Measurements from ENCODE around the gene GARIN1A.

DNA sequence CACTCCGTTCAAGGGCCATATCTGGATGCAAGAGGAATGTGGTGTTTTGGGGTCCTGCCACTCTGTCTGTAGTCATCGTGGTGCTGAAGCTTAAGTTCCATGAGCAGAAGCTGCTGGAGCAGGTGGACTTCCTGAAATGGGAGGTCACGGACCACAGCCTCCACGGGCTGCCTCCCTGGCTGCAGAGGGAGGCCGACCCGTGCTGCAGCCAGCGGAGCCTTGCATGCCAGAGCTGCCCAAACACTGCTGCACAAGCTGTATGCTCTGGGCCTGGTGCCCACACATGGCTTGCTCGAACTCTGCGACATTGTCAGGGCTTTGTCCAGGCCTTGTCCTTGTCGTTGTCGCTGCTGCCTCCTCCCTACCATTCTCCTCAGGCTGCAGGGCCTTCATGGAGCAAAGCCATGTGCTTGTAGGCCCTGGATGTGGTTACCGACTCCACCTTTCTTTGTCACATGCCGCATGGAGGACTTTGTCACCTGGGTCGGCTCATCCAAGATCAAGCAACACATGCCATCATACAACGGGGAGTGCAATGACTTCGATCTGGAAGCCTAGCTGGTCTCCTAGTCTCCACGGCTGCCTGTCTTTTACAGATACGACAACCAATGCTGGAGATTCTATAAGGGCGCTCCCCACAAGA lies 21.4 kb downstream of the GARIN1A start:
- TF ChIP-seq, protein P1, sequence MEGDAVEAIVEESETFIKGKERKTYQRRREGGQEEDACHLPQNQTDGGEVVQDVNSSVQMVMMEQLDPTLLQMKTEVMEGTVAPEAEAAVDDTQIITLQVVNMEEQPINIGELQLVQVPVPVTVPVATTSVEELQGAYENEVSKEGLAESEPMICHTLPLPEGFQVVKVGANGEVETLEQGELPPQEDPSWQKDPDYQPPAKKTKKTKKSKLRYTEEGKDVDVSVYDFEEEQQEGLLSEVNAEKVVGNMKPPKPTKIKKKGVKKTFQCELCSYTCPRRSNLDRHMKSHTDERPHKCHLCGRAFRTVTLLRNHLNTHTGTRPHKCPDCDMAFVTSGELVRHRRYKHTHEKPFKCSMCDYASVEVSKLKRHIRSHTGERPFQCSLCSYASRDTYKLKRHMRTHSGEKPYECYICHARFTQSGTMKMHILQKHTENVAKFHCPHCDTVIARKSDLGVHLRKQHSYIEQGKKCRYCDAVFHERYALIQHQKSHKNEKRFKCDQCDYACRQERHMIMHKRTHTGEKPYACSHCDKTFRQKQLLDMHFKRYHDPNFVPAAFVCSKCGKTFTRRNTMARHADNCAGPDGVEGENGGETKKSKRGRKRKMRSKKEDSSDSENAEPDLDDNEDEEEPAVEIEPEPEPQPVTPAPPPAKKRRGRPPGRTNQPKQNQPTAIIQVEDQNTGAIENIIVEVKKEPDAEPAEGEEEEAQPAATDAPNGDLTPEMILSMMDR (conservative IDR thresholded peaks at IDR 0.05; ENCODE audit: low read depth, low read length): no peak
- no peak for TF ChIP-seq EZH2 (IDR thresholded peaks at IDR 0.05; ENCODE audit: low read length, unreplicated experiment)

Measured in PC-3 (cell line).